ENCODE measurements around the gene ANO2. TPM values are rescaled to one million over a fixed set of nuclear protein-coding genes. Genes with fewer than 3 reads are reported as not detected.

Gene ANO2
- total RNA-seq, 1 experiment from 2014 or later, result 0.71 TPM

DNA sequence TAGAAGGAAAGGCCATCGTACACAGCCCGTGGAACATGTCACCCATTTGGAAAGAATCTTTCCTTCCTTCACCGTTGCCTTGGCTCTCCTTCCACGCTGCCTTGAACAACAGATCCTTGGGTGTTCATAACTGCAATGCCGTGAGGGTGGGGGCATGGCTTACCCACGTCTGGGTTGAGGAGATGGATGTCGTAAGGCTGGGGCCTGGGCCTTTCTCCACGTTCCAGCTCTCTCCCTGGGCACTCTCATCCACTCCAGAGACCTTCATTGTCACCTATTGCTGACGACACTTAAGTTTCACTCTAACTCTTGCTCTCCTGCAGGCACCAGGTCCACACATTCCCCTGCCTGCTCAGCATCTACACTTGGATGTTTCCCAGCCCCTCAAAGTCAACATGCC lies 19.4 kb downstream of the ANO2 start:
- in situ Hi-C loops (cut with HindIII; ENCODE audit: low pct_unique_long_range_greater_than_20kb, low sequenced_read_pairs), result no loop called here
- no peak for DNase-seq (ENCODE audit: low read depth, low spot score)

DNA sequence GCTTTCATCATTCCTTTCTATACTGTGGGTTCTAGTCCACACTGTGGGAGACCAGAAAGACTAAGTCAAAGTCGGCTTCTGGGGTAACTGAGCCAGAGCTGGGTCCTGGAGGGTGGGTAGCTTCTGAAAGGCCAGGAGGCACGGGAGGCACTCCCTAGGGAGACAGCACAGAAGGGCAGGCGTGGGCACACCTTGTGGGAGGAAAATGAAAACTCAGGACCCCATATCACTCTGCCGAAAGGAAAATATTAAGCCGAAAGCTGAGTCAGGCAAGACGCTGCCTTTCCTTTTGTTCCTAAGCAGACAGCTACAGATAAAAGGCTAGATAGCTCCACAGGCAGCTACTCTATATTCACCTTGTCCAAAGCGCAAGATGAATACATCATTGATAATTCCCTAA lies 20.7 kb downstream of the ANO2 start:
- in situ Hi-C loops (cut with HindIII; ENCODE audit: low pct_unique_long_range_greater_than_20kb, low sequenced_read_pairs), result no loop called here

DNA sequence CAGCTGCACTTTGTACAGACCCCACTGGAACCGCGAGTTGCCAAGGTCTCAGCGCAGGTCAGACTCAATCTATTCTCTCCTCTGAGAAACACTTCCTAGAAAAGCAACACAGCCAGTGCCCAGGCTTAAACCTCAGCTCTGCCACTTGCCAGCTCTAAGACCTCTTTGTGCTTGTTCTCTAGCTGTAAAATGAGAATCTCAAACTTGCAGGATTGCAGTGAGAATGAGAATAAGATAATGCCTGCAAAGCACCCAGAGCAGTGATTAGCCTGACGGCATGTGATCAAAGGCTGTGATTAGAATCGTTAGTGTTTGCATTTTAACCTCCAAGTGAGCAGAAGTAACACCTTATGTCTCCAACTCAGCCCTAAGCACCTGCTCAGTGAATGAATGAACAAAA lies 21.3 kb downstream of the ANO2 start:
- no peak for DNase-seq (ENCODE audit: low read depth, low spot score)
- in situ Hi-C loops (cut with HindIII; ENCODE audit: low pct_unique_long_range_greater_than_20kb, low sequenced_read_pairs), result no loop called here

More for the DNA sequence above, 20.7 kb downstream of the ANO2 start:
- no peak for DNase-seq (ENCODE audit: low read depth, low spot score)

DNA sequence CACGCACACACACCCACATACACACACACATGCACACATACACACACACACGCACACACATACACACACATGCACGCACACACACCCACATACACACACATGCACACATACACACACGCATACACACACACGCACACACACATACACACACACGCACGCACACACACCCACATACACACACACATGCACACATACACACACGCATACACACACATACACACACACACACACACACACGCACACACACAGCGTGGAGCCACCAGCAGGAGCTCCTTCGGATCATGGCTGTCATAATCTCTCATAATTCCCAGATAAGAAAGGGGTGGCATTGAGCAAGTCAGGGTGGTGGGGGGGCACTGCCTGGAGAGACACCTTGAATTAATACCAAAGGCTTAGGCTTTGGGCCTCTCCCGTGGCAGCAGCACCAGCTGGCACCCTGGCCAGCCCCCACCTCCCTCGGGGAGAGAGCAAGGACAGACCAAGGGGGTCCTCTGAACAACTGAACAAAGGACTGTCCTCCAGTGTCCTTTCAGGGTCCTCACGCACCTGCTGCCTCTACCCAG lies 21.9 kb downstream of the ANO2 start:
- in situ Hi-C loops (cut with HindIII; ENCODE audit: low pct_unique_long_range_greater_than_20kb, low sequenced_read_pairs), result no loop called here
- DNase-seq (ENCODE audit: low read depth, low spot score), result no peak

DNA sequence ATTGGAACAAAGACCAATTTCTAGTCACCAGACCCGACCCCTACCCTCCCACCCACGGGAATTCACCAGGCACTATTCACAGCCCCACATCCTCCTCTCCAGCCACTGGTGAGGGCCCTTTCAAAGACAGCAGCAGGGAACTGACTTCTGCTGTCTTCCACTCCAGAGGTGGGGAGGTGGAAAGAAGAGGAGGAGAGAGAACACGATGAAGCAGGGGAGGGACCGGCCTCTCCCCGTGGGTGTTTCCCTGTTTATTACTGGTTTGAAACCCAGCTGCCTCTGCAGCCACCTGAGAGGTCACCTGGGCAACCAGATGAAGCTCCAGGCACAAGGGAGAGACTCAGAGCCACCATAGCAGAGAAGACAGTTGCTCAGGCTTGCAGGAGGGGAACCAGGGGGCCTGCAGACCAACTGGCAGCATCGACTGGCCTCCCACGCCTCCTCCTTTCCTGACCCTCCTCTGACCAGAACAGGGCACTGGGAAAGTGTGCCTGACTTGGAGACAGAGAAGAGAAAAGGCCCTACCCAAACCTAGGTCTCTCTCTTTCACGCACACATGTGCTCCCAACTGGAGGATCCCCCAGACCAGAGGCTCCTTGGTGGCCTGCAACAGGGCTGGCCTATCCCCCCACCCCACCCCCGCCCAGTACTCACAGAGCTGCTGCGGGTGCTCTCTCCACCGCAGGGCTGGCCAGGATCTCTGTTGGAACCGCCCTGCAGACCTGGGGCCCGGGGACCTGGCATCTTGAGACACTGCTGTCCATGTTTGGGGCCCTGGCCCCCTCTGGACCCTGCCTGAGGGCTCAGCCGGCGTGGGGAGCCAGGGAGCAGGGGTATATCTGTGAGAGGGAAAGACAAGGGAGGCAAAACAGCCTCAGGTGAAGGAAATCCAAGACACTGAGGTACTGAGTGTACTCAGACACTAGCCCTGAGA lies 22.8 kb downstream of the ANO2 start:
- DNase-seq (ENCODE audit: low read depth, low spot score), result no peak
- in situ Hi-C loops (cut with HindIII; ENCODE audit: low pct_unique_long_range_greater_than_20kb, low sequenced_read_pairs), result no loop called here

DNA sequence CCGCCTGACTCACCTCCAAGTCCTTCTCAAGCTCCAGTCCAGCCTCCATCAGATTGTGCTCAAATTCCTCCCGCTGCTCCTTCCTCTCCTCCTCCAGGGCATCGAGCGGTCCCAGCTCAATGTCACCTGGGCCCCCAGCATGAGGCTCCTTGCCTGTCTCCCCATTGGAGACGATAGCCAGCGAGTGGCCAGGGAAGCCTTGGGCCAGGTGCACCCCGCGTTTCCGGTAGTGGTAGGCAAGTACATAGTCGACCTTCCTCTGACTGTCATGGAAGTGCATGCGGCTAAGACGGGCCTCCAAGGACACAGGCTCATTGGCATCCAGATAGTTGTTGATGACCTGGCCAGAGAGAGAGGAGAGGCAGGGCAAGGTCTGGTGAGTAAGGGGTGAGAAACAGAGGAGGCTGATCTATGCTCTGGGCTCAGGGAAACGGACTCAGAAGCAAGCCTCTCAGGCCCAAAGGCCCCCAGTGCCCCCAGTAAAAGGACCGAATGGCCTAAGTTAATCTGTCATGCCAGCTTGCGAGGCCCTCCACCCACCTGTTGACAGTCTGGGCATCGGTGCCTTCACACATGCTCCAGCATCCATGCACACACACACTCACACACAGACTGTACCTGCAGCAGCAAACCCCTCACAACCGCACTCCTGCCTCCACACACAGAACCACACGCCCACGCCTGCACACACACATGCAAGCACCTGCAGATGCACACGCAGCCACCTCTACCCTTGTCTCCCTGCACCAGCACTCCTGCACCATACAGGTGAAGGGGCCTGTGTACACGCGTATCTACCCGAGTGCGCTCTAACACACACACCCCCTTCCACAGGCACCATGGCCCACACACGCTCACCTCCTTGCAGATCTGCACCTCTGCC lies 23.8 kb downstream of the ANO2 start:
- no peak for DNase-seq (ENCODE audit: low read depth, low spot score)
- in situ Hi-C loops (cut with HindIII; ENCODE audit: low pct_unique_long_range_greater_than_20kb, low sequenced_read_pairs), result no loop called here

DNA sequence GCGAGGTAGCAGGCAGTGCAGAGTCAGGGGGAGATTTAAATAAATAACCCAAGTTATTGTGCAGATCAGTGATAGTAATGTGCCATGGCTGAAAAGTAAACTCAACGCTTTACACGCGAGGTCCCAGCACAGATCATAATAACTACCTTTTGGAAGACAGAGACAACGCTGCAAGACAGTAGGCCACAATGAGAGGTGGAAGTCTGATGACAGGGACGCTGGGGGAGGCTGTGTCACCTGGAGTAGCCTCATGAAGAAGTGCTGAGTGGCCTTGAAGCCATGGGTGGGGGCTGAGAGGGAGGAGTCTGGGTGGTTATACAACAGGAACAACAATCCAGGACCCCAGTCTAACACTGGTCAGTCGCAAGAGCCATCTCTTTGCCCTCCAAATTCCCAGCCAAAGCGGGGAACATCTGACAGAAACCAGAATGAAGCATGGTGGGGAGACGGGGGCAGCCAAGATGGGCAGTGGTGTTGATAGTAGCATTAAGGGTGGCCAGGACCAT lies 28.2 kb downstream of the ANO2 start:
- DNase-seq (ENCODE audit: low read depth, low spot score), result no peak
- in situ Hi-C loops (cut with HindIII; ENCODE audit: low pct_unique_long_range_greater_than_20kb, low sequenced_read_pairs), result no loop called here

DNA sequence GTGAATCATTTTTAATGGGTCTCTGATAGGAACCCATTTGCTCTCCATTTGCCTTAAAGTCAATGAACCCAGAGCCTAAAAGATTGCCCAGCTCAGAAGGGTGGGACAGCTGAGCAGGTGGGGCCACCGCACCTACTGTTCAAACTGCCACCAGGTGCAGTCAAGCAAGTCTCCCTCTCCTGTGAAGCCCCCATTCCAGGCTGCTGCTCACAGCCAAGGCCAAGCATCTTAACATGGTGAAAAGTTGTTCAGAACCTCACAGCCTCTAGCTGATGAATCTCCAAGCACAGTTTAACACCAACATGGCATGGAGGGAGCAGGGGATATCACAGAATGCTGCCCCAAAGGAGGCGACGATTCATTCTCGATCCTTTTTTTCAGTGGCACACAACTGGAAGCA lies 29.5 kb downstream of the ANO2 start:
- in situ Hi-C loops (cut with HindIII; ENCODE audit: low pct_unique_long_range_greater_than_20kb, low sequenced_read_pairs), result no loop called here
- no peak for DNase-seq (ENCODE audit: low read depth, low spot score)

DNA sequence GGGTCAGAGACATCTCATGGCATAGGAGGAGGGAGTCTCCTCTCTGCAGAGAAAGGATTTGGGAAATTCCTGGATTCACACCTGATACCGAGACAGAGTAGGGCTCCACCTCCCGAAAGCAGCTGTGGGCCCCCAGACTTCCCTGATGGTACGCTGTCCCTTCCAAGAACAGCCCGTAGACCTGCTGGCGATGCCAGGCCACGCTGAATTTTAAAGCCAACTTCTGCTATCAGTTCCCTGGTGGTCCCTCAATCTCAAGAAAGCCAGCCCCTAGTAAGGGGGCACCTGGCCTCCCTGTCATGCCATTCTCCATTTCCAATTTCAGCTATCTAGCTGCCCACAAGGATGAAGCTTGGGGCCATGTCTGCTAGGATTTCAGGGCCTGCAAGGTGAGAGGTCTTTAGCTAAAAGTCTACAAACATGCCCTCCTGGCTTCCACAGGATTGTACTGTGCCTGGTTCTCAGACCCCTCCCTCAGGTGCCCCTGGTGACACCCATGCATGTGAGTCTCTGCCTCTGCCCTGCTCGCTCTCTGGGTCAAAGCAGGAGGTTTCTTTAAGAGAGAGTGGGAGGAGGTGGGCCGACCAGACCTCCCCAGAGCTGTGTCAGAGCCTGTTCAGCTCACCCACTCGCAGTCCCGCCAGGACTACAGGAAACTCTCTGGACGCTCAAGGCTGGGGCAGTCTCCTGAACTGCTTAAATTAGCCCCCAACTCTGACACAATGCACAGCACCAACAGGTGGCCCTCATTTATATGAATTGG lies 30.5 kb downstream of the ANO2 start:
- in situ Hi-C loops (cut with HindIII; ENCODE audit: low pct_unique_long_range_greater_than_20kb, low sequenced_read_pairs), result no loop called here
- no peak for DNase-seq (ENCODE audit: low read depth, low spot score)

DNA sequence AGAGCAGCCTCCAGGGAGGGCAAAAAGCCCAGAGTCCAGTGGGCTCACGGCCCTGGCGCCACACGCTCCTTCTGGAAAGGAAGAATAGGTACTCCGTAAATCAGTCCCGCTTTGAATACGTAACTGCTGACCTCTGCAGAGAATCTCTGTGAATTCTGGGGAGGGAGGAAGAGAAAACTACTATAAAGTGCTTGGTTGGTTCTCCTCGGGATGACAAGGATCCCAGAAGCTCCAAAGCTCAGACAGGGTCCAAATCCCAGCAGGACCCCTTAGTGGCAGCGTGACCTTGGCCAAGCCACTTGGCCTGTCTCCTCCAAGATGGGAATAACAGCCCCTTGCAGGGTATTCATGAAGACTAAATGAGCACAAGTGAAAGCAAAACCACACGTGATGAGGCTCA lies 31.7 kb downstream of the ANO2 start:
- no peak for DNase-seq (ENCODE audit: low read depth, low spot score)
- in situ Hi-C loops (cut with HindIII; ENCODE audit: low pct_unique_long_range_greater_than_20kb, low sequenced_read_pairs), result no loop called here

DNA sequence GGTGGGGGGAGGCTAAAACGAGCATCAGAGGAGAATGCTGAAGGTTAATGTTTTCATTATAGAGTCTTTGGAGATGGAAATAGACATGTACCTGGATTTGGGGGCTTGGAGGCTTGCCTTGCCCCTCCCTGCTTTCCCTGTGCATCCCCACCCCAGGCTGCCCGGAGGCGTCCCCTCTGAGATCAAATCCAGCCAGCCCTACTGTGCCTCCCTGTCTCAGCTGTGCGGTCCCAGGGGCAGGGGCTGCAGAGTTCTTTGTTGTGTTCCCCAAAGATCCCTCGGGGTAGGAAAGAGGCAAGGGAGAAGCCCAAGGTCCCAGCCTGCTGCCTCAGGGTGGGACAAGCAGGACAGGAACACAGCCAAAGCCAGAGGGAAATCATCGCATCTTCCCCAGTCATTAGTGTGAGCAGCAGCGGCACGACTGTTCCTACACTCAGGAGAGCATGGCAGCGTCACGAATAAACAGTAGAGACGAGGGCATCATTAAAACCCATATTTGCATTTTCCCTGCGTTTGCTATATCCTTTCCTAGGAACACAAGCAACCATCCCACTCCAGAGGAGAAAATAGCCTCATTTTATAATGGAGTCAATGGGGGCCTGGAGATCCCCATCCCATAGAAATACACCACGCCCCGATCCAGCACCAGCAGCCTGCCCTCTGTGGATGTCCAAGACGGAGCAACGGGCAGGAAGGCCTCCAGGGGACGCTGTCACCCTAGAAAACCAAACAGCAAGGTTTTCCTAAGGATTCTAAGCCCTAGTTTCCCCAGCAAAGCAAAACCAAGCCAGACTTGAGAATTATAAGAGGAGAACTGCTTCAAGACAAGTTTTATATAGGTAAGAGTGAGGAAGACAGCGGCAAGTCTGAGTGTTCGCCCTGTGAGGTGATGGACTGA lies 32.4 kb downstream of the ANO2 start:
- DNase-seq (ENCODE audit: low read depth, low spot score), result peak; percentile 53
- in situ Hi-C loops (cut with HindIII; ENCODE audit: low pct_unique_long_range_greater_than_20kb, low sequenced_read_pairs), result no loop called here

DNA sequence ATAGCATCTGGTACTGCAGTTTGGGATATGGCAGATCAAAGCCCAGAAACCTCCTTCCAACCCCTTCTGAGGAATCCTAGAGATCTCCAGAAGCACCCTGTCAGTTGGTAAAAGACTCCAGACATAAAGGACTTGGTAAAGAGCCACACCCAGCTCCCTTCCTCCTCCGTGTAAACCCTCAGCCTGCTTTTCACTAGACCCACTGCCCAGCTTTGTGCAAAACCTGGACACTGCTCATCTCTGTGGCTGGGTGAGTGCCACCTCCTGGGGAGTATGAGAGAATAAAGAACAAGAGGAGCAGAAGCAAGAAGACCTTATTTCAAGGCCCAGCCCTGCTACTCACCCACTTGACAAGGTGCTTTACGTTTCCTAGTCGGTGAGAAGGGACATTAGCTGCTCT lies 33.0 kb downstream of the ANO2 start:
- no peak for DNase-seq (ENCODE audit: low read depth, low spot score)
- in situ Hi-C loops (cut with HindIII; ENCODE audit: low pct_unique_long_range_greater_than_20kb, low sequenced_read_pairs), result no loop called here

DNA sequence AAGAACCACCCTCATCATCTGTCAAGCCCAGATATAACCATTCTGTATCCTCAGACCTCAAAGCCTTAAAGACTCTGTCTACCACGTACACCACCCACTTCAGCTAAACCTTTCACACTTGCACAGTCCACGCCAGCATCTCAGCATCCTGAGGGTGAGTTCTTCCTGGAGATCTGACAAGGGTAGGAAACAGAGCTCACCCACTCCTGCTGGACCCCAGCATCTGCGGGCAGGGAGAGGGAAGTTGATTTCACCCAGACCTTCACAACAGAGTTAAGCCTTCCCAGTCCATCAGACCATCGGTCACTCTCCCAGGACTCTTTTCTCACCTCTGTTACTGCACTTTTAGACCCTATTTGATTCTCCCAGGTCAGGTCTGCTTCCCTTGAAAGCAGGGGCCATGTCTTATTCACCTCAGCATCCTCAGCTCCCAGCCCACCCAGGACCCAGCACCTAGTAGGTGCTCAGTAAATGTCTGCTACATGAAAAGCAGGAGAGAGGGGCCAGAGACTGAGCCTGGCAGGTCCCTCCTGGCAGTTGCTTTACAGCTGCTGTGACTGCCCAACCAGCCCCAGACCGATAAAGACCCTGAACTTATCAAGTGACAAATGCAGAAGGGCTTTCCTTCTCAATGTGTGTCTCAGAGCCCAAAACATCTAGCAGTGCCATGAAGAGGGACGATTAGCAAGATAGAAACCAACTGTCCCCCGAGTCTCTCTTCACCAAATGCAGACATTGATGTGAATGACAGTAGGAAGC lies 34.1 kb downstream of the ANO2 start:
- DNase-seq (ENCODE audit: low read depth, low spot score), result no peak
- in situ Hi-C loops (cut with HindIII; ENCODE audit: low pct_unique_long_range_greater_than_20kb, low sequenced_read_pairs), result no loop called here

DNA sequence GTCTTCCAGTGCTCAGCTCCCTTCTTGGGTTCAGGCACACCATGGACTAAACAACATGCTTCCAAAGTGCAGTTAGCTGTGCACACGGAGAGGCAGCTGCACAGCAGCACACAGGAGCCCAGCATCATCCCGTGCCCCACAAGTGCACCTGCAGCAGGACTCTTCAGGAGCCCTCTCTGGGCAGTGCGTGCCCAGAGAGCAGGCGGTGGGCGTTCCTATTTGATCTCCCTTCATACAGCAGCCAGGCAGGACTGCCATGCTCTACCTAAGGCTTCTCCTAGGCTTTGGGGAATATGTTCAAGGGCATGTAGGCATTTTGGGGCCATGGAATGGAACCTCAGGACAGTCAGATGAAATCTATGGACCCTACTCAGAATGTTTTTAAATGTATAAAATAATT lies 35.5 kb downstream of the ANO2 start:
- in situ Hi-C loops (cut with HindIII; ENCODE audit: low pct_unique_long_range_greater_than_20kb, low sequenced_read_pairs), result no loop called here
- DNase-seq (ENCODE audit: low read depth, low spot score), result no peak

DNA sequence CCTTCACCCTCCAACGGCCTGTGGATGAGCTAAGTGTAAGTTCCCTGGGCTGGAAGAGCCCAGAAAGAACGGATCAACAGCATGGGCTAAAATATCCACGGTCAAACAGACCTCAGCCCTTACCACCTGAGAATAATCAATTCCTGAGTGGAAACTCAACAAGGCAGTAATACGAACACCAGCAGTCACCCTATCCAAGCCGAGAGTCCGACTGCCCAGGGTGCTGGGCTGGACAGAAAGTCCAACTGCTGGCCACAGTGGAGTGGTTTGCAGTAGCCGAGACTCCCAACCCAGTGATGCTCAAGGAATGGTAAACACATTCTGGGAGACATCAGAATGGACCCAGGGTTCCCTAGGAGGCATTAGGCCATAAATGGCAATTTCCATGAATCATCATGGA lies 36.8 kb downstream of the ANO2 start:
- no peak for DNase-seq (ENCODE audit: low read depth, low spot score)
- in situ Hi-C loops (cut with HindIII; ENCODE audit: low pct_unique_long_range_greater_than_20kb, low sequenced_read_pairs), result no loop called here

DNA sequence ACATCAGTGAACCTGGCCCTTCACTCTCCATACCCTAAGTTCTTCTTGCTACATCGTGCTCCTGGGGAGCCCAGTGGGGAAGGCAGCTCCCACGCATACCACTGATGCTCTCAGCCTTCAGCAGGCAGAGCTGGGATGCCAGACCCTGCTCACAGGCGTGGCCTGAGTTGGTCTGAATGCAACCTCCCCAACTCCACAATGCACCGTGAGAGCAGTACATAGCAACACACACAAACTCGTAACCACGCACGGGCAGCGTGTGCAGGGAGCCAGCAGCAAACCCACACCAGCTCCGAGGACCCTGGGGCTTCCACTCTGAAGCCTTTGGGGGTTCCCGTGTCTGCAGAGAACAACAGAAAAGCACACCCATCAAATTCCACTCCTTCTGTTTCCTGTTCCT lies 37.3 kb downstream of the ANO2 start:
- in situ Hi-C loops (cut with HindIII; ENCODE audit: low pct_unique_long_range_greater_than_20kb, low sequenced_read_pairs), result no loop called here
- no peak for DNase-seq (ENCODE audit: low read depth, low spot score)

All from SK-MEL-5 (cell line).